GM12878 (cell line): Measurements from ENCODE around the gene HCN3. TPM values are rescaled to one million over a fixed set of nuclear protein-coding genes. Genes with fewer than 3 reads are reported as not detected.
A peak's percentile ranks its signal among the peaks of the same experiment; 100 is the strongest.

Experiments
- ATAC-seq: fragments of 200-7000 bp; cut with Tn5 transposase; 3 replicates; pipeline ENCODE4 v1.9.1; 2020; ENCODE audit warnings: mild to moderate bottlenecking, moderate library complexity
- BruUV-seq: library from RNA; stranded (reverse); fragments of 400-500 nt; replicated peaks from 2 replicates; lab custom pipeline; 2021; lab: Mats Ljungman, UMichigan
- CTCF ChIA-PET: fragments of 300-600 bp; sonication (Branson Sonifier 250); formaldehyde crosslinking; extraction: SDS; loops from one replicate; lab custom pipeline; 2021; ENCODE audit warnings: inconsistent platforms; lab: Yijun Ruan, JAX
- POLR2A ChIA-PET: fragments of 350-600 bp; formaldehyde crosslinking; extraction: SDS; loops from one replicate; lab custom pipeline; 2021; ENCODE audit warnings: inconsistent platforms; lab: Charles Lee
- RAD21 ChIA-PET: fragments of 300-600 bp; sonication (Branson Sonifier 250); formaldehyde crosslinking; loops from one replicate; lab custom pipeline; 2023; ENCODE audit warnings: antibody characterized with exemption; ENCODE audit not compliant: unreplicated experiment; lab: Charles Lee
- SMC1A ChIA-PET: fragments of 300-600 bp; sonication (Branson Sonifier 250); formaldehyde crosslinking; loops from one replicate; lab custom pipeline; 2023; ENCODE audit not compliant: unreplicated experiment, uncharacterized antibody; lab: Charles Lee
- DNase-seq: peaks from one replicate; pipeline ENCODE4 v3.0.0-alpha.2; 2011; ENCODE audit warnings: low read depth, low spot score
- FAIRE-seq: peaks from 3 replicates; lab custom pipeline; 2011; peaks lifted over from hg19 to GRCh38; lab: Jason Lieb, UNC
- H2AFZ ChIP-seq: 2 replicates; pipeline ENCODE4 v1.6.0; 2011; ENCODE audit warnings: low read depth, low read length, control low read depth; ENCODE audit not compliant: control insufficient read depth
- H3K27ac ChIP-seq: 2 replicates; pipeline ENCODE4 v1.5.1; 2011; ENCODE audit warnings: control low read depth; ENCODE audit not compliant: control insufficient read depth, insufficient read depth
- H3K27me3 ChIP-seq, 2 experiments: replicated peaks in 1 of 2; 2 replicates each; pipeline versions ENCODE4 v1.6.0 to v1.6.1; 2011; ENCODE audit warnings: low read length in 1 of 2; ENCODE audit not compliant: control insufficient read depth in 2 of 2, insufficient read depth in 2 of 2
- H3K36me3 ChIP-seq, 2 experiments: 2 replicates each; pipeline ENCODE4 v1.5.1; 2011; ENCODE audit warnings: low read length in 1 of 2; ENCODE audit not compliant: control insufficient read depth in 2 of 2, insufficient read depth in 2 of 2
- H3K4me1 ChIP-seq: 2 replicates; pipeline ENCODE4 v1.6.1; 2011; ENCODE audit warnings: mild to moderate bottlenecking, low read length, moderate library complexity, mixed read lengths; ENCODE audit not compliant: control insufficient read depth, insufficient read depth
- H3K4me2 ChIP-seq: 2 replicates; pipeline ENCODE4 v1.6.0; 2011; ENCODE audit warnings: control low read depth; ENCODE audit not compliant: control insufficient read depth, insufficient read depth
- H3K4me3 ChIP-seq: fragments of 200-600 bp; sonication (generic); 2 replicates; pipeline ENCODE4 v1.5.1; 2016
- H3K79me2 ChIP-seq: 2 replicates; pipeline ENCODE4 v1.6.0; 2011; ENCODE audit warnings: low read length; ENCODE audit not compliant: control insufficient read depth, insufficient read depth
- H3K9ac ChIP-seq: 2 replicates; pipeline ENCODE4 v1.8.0; 2011; ENCODE audit warnings: low read length, control low read depth, mixed read lengths; ENCODE audit not compliant: control insufficient read depth, insufficient read depth
- H3K9me3 ChIP-seq: replicated peaks from 3 replicates; pipeline ENCODE4 v1.5.1; 2011; ENCODE audit warnings: mild to moderate bottlenecking, low read length; ENCODE audit not compliant: control insufficient read depth, insufficient read depth
- H4K20me1 ChIP-seq: 2 replicates; pipeline ENCODE4 v1.6.0; 2011; ENCODE audit not compliant: control insufficient read depth, insufficient read depth
- ATF2 ChIP-seq: IDR thresholded peaks from 2 replicates; pipeline ENCODE4 v1.6.1; 2012; ENCODE audit warnings: low read length, inconsistent platforms
- CHD1 ChIP-seq: IDR thresholded peaks from 2 replicates; pipeline ENCODE4 v1.6.1; 2012; ENCODE audit warnings: low read depth, low read length, improper control_type of control experiment
- DPF2 ChIP-seq: fragments of 450-650 bp; IDR thresholded peaks from 2 replicates; pipeline ENCODE4 v1.6.1; 2017; ENCODE audit warnings: mild to moderate bottlenecking
- E4F1 ChIP-seq: fragments of 450-650 bp; IDR thresholded peaks from 2 replicates; pipeline ENCODE4 v1.6.1; 2018; ENCODE audit warnings: borderline replicate concordance, mild to moderate bottlenecking; ENCODE audit not compliant: partially characterized antibody
- HDAC6 ChIP-seq: fragments of 200-600 bp; sonication (generic); IDR thresholded peaks from one replicate; pipeline ENCODE4 v1.8.0; 2017; ENCODE audit warnings: antibody characterized with exemption; ENCODE audit not compliant: unreplicated experiment
- HDGF ChIP-seq: fragments of 450-650 bp; IDR thresholded peaks from 2 replicates; pipeline ENCODE4 v1.6.1; 2016; ENCODE audit warnings: antibody characterized with exemption
- HSF1 ChIP-seq: fragments of 150-350 bp; IDR thresholded peaks from 2 replicates; pipeline ENCODE4 v1.6.1; 2014; ENCODE audit warnings: mild to moderate bottlenecking, low read depth, low read length
- MYC ChIP-seq: IDR thresholded peaks from 2 replicates; pipeline ENCODE4 v1.6.1; 2011; ENCODE audit warnings: mild to moderate bottlenecking, low read length, moderate library complexity, inconsistent platforms; ENCODE audit not compliant: insufficient read depth, insufficient replicate concordance, insufficient read length, severe bottlenecking
- NR2F1 ChIP-seq: fragments of 450-650 bp; conservative IDR thresholded peaks from 2 replicates; pipeline ENCODE4 v1.6.1; 2017; ENCODE audit warnings: mild to moderate bottlenecking
- POLR2AphosphoS5 ChIP-seq: IDR thresholded peaks from 2 replicates; pipeline ENCODE4 v1.6.1; 2011; ENCODE audit warnings: mild to moderate bottlenecking, low read length, inconsistent platforms
- RB1 ChIP-seq: fragments of 450-650 bp; formaldehyde crosslinking; IDR thresholded peaks from 2 replicates; pipeline ENCODE4 v1.6.1; 2017; ENCODE audit warnings: mild to moderate bottlenecking, borderline replicate concordance
- STAT1 ChIP-seq: fragments of 450-650 bp; conservative IDR thresholded peaks from 2 replicates; pipeline ENCODE4 v1.6.1; 2014; ENCODE audit warnings: antibody characterized with exemption, mild to moderate bottlenecking
- TBL1XR1 ChIP-seq: IDR thresholded peaks from 2 replicates; pipeline ENCODE4 v1.6.1; 2012; ENCODE audit warnings: low read depth, low read length, improper control_type of control experiment
- USF1 ChIP-seq: IDR thresholded peaks from 2 replicates; pipeline ENCODE4 v1.6.1; 2011; ENCODE audit warnings: borderline replicate concordance, low read depth, mild to moderate bottlenecking, moderate library complexity, mixed read lengths, low read length; ENCODE audit not compliant: insufficient read depth; ENCODE audit errors: extremely low read length
- ZNF274 ChIP-seq: IDR thresholded peaks from one replicate; pipeline ENCODE4 v1.8.0; 2011; ENCODE audit not compliant: insufficient read length, insufficient read depth
- WGBS: methylation state at CpG from one replicate; pipeline ENCODE4 v1.1.6; 2016; ENCODE audit warnings: low lambda C conversion rate; ENCODE audit not compliant: insufficient replicate concordance, insufficient coverage; ENCODE audit errors: missing lambda C conversion rate; 5-methylcytosine and 5-hydroxymethylcytosine counted together
- in situ Hi-C: fragments of 300-500 bp; cut with MboI; formaldehyde crosslinking; loops from 9 replicates; pipeline ENCODE4 v1.14.3; 2018; ENCODE audit warnings: mixed read lengths
- intact Hi-C: fragments of 100-400 bp; cut with micrococcal nuclease; formaldehyde crosslinking; loops from one replicate; pipeline ENCODE4 v1.14.2; 2022; ENCODE audit not compliant: unreplicated experiment
- polyA plus RNA-seq, 11 experiments: library from polyadenylated mRNA; depleted of rRNA in 4 of 11; unstranded in 6 of 11; stranded (reverse) in 5 of 11; fragments of >200 nt; fragmentation: Nextera tagmentation in 4 of 11; fragmentation: Illumina TruSeq in 1 of 11; extraction: Ambion mirVana in 4 of 11; extraction: Trizol in 1 of 11; gene quantifications; 1 replicate in 1 of 11; 2 replicates in 10 of 11; pipeline versions ENCODE4 v1.2.1 to v1.2.3, GENCODE V29; 2011 to 2016; ENCODE audit warnings: inconsistent platforms in 2 of 11, missing spikeins in 2 of 11, low read depth in 1 of 11
- total RNA-seq, 4 experiments: library from RNA; depleted of rRNA in 3 of 4; stranded (reverse); fragments of >200 nt in 3 of 4; fragmentation: Illumina TruSeq in 1 of 4; extraction: Trizol in 1 of 4; gene quantifications; 2 replicates each; pipeline versions ENCODE4 v1.2.1 to v1.2.3, GENCODE V29; 2013 to 2021

HCN3 gene
- total and polyA plus RNA-seq, 10 of the 15 experiments (the other 5 are each of a cell fraction or from before 2014, with no cell fraction given): 0.08 to 4.1 (median 1.8) TPM

- TF ChIP-seq ZNF274 (no peak), STAT1 (peak; percentile 96), HDAC6 (peak; percentile 51), HSF1 (peak; percentile 90), USF1 (no peak)
These were observed 32.7 kb upstream of the HCN3 start (continued) for GRCh38 chr1:155244368-155245162.

GRCh38 chr1:155245163-155245524 is 32.1 kb upstream of the HCN3 start:
- 78% methylated on average over 8 of the region's 8 CpGs for WGBS
- TF ChIP-seq POLR2AphosphoS5: no peak
- TF ChIP-seq HDGF: no peak
- TF ChIP-seq NR2F1: no peak
- TF ChIP-seq ATF2: no peak
- TF ChIP-seq CHD1: no peak
- no peak for TF ChIP-seq RB1
- no peak for TF ChIP-seq TBL1XR1
- TF ChIP-seq MYC: no peak
- no peak for TF ChIP-seq E4F1
- no peak for TF ChIP-seq DPF2

More at GRCh38 chr1:155245163-155245524, 32.1 kb upstream of the HCN3 start:
- ChIA-PET POLR2A (interaction anchor here (0.8 to 2.6 kb wide), 9 partner anchors 10 to 79 kb away, joined by 3 to 12 read pairs (median 5); partner anchors contain the start of genes CLK2, ENTREP3, KRTCAP2 and SCAMP3), CTCF (interaction anchor here (0.9 to 5.5 kb wide), 8 partner anchors 9 to 79 kb away, joined by 3 to 26 read pairs (median 6); partner anchors contain the start of genes KRTCAP2, MTX1 and THBS3), RAD21 (interaction anchor here (1.1 kb wide), 1 partner anchor 79 kb away, joined by 4 read pairs; no protein-coding TSS in a partner anchor), SMC1A (interaction anchor here (1.6 to 2.4 kb wide), 2 partner anchors 38 to 78 kb away, joined by 4 to 9 read pairs; partner anchors contain the start of genes MTX1 and THBS3)
- in situ Hi-C loops: no loop called here
- H3K4me2 ChIP-seq: peak overlapping the region; percentile 85
- no peaks in the 10 kb centered on the region for H3K27me3 ChIP-seq
- no peaks in the 10 kb centered on the region for H4K20me1 ChIP-seq
- BruUV-seq: no TSS peak
- H3K9me3 ChIP-seq: no peaks in the 10 kb centered on the region
- peaks cover 13% of the 10 kb centered on the region for H3K79me2 ChIP-seq
- H3K4me3 ChIP-seq: peak overlapping the region; percentile 65; the same call in 1 of the 2 replicates
- intact Hi-C loops: no loop called here
- H3K9ac ChIP-seq: peak overlapping the region; percentile 76
- FAIRE-seq (no peak), ATAC-seq (no peak), DNase-seq (no peak)
- H3K4me1 ChIP-seq: peaks cover 14% of the 10 kb centered on the region
- peak overlapping the region; percentile 79 for H3K27ac ChIP-seq
- no peaks in the 10 kb centered on the region for H3K36me3 ChIP-seq
- peak overlapping the region; percentile 97 for H2AFZ ChIP-seq
